ENCODE results near the gene RNU5B-1. TPM values are rescaled to one million over a fixed set of nuclear protein-coding genes. Genes with fewer than 3 reads are reported as not detected.

RNU5B-1 gene
- polyA plus RNA-seq, 1 of the 3 experiments (the other 2 are of a cell fraction) = not detected

DNA sequence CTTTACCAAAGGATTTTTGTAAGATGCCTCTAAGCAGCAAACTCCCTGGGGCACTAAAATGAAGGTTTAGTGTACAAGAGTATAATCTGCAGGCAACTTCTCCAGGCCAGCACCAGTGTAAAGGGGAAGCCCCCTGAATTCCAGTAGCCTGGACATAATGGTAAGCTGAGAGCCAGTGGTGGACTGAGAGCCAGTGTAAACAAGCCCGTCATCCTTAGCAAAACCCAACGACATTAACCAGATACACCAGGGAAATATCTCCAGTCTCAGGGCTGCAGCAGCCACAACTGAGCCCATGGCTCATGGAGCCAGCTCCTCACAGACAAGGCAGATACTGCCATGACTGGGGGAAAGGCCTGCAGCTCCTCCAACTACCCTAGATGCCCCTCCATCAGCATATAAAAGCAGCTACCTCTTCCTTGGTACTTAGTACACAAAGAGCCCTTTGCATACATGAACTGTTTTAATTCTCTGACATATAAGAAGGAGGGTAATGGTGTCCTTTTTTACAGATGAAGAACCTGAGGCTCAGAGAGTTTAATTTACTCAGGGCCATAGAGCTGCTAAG lies 39.5 kb upstream of the RNU5B-1 start:
- Histone ChIP-seq H3K9me3 (no peaks in the 10 kb centered on the region), H3F3A (replicated peaks; ENCODE audit: insufficient read depth) (no peaks in the 10 kb centered on the region), H3K79me2 (ENCODE audit: insufficient read depth) (no peaks in the 10 kb centered on the region), H3K4me2 (no peak overlapping the region), H3K36me3 (replicated peaks in 1 of 2; ENCODE audit: control insufficient read depth in 1 of 2, insufficient read depth in 2 of 2, low read length in 1 of 2) (peaks cover 0 to 15% of the 10 kb centered on the region in 2 experiments), H3K4me3 (ENCODE audit: low read depth in 2 of 2, low read length in 1 of 2) (no peak overlapping the region), H3K9me2 (no peaks in the 10 kb centered on the region), H3K27me3 (ENCODE audit: insufficient read depth) (no peaks in the 10 kb centered on the region), H3K4me1 (ENCODE audit: control insufficient read depth in 1 of 2, insufficient read depth in 2 of 2, low read depth in 1 of 2, low read length in 1 of 2) (no peaks in the 10 kb centered on the region; a peak in 1 of 4 replicates), H2AFZ (ENCODE audit: low read depth) (no peak overlapping the region), H4K20me1 (ENCODE audit: insufficient read depth) (no peaks in the 10 kb centered on the region), H3K27ac (ENCODE audit: low read depth in 2 of 2, low read length in 1 of 2) (no peak overlapping the region), H3K9ac (no peak overlapping the region)
- WGBS (ENCODE audit: low lambda C conversion rate) = no CpG with 5 or more reads among the region's 2 CpGs
- TF ChIP-seq NRF1 (IDR thresholded peaks at IDR 0.05; ENCODE audit: low read depth, low read length) (no peak), SIN3A (IDR thresholded peaks at IDR 0.05; ENCODE audit: borderline replicate concordance, low read depth, low read length) (no peak), CTCF (IDR thresholded peaks at IDR 0.05) (no peak), JUND (IDR thresholded peaks at IDR 0.05) (no peak), USF2 (IDR thresholded peaks at IDR 0.05; ENCODE audit: borderline replicate concordance, low read depth, low read length) (no peak), GATA2 (CRISPR knock-in tag; IDR thresholded peaks at IDR 0.05) (no peak), ELF1 (IDR thresholded peaks at IDR 0.05) (no peak), GABPA (IDR thresholded peaks at IDR 0.05; ENCODE audit: low read depth) (no peak), CHD2 (IDR thresholded peaks at IDR 0.05; ENCODE audit: low read length, partially characterized antibody) (no peak), FOSL2 (IDR thresholded peaks at IDR 0.05; ENCODE audit: borderline replicate concordance, low read depth) (no peak), RXRA (IDR thresholded peaks at IDR 0.05; ENCODE audit: borderline replicate concordance, low read depth) (no peak), FOXJ3 (CRISPR knock-in tag; IDR thresholded peaks at IDR 0.05) (no peak), SMC3 (IDR thresholded peaks at IDR 0.05; ENCODE audit: low read depth, low read length) (no peak), PBX3 (IDR thresholded peaks at IDR 0.05) (no peak)
- TF ChIP-seq, protein P1, sequence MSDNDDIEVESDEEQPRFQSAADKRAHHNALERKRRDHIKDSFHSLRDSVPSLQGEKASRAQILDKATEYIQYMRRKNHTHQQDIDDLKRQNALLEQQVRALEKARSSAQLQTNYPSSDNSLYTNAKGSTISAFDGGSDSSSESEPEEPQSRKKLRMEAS (IDR thresholded peaks at IDR 0.05; ENCODE audit: low read depth) = no peak
- TF ChIP-seq, protein P2, sequence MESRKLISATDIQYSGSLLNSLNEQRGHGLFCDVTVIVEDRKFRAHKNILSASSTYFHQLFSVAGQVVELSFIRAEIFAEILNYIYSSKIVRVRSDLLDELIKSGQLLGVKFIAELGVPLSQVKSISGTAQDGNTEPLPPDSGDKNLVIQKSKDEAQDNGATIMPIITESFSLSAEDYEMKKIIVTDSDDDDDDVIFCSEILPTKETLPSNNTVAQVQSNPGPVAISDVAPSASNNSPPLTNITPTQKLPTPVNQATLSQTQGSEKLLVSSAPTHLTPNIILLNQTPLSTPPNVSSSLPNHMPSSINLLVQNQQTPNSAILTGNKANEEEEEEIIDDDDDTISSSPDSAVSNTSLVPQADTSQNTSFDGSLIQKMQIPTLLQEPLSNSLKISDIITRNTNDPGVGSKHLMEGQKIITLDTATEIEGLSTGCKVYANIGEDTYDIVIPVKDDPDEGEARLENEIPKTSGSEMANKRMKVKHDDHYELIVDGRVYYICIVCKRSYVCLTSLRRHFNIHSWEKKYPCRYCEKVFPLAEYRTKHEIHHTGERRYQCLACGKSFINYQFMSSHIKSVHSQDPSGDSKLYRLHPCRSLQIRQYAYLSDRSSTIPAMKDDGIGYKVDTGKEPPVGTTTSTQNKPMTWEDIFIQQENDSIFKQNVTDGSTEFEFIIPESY (IDR thresholded peaks at IDR 0.05; ENCODE audit: borderline replicate concordance, low read depth) = no peak
- ChIA-PET POLR2A (interaction anchor here (1.0 kb wide), 1 partner anchor 22 kb away, joined by 4 read pairs; the partner anchor contains the start of gene PARP16), CTCF (interaction anchor here (0.6 to 2.9 kb wide), 3 partner anchors 14 to 113 kb away, joined by 3 to 6 read pairs (median 4); no protein-coding TSS in a partner anchor)
- no peak for DNase-seq

All from SK-N-SH (cell line).